ENCODE data around the gene PGBD5.

- no peak for TF ChIP-seq TAF1 (IDR thresholded peaks at IDR 0.05; ENCODE audit: borderline replicate concordance, low read depth, low read length)
- no peak for TF ChIP-seq CTCF (IDR thresholded peaks at IDR 0.05)
- TF ChIP-seq MXI1 (IDR thresholded peaks at IDR 0.05; ENCODE audit: low read depth, low read length) = no peak
- no peak for TF ChIP-seq GABPA (IDR thresholded peaks at IDR 0.05; ENCODE audit: low read depth)
- no peak for TF ChIP-seq IRF3 (IDR thresholded peaks at IDR 0.05; ENCODE audit: low read depth, low read length)
- no peak for TF ChIP-seq USF2 (IDR thresholded peaks at IDR 0.05; ENCODE audit: borderline replicate concordance, low read depth, low read length)
- no peak for TF ChIP-seq EP300 (IDR thresholded peaks at IDR 0.05; ENCODE audit: borderline replicate concordance in 1 of 2, low read depth in 1 of 2, low read length in 1 of 2)
- no peak for TF ChIP-seq POLR2AphosphoS5 (IDR thresholded peaks at IDR 0.05; ENCODE audit: low read depth, low read length)
- TF ChIP-seq FOXM1 (IDR thresholded peaks at IDR 0.05; ENCODE audit: low read depth) = no peak
Observed at GRCh38 chr1:230383425-230383824, 42.7 kb downstream of the PGBD5 start.

Data from SK-N-SH (cell line).